Smooth muscle cell (in vitro differentiated cells): ENCODE data around the gene RIPOR2. TPM values are rescaled to one million over a fixed set of nuclear protein-coding genes. Genes with fewer than 3 reads are reported as not detected.

ENCODE experiments used
- DNase-seq: peaks from one replicate; lab custom pipeline; 2025; ENCODE audit not compliant: unreplicated experiment; lab: John Stamatoyannopoulos, UW
- H2AFZ ChIP-seq: fragments of 200-600 bp; sonication (generic); 2 replicates; pipeline ENCODE4 v1.6.0; 2016; ENCODE audit warnings: antibody characterized with exemption, low read depth, mild to moderate bottlenecking
- H3F3A ChIP-seq: fragments of 200-600 bp; sonication (generic); 2 replicates; pipeline ENCODE4 v1.6.0; 2017; ENCODE audit warnings: antibody characterized with exemption, low read depth
- H3K27ac ChIP-seq: fragments of 200-600 bp; sonication (generic); 2 replicates; pipeline ENCODE4 v1.5.1; 2016; ENCODE audit warnings: low read depth, mild to moderate bottlenecking
- H3K27me3 ChIP-seq: fragments of 200-600 bp; sonication (generic); 2 replicates; pipeline ENCODE4 v1.6.1; 2016; ENCODE audit warnings: low read depth, mild to moderate bottlenecking
- H3K36me3 ChIP-seq: fragments of 200-600 bp; sonication (generic); 2 replicates; pipeline ENCODE4 v1.5.1; 2016; ENCODE audit warnings: low read depth
- H3K4me1 ChIP-seq: fragments of 200-600 bp; sonication (generic); 2 replicates; pipeline ENCODE4 v1.5.1; 2016; ENCODE audit warnings: low read depth
- H3K4me2 ChIP-seq: fragments of 200-600 bp; sonication (generic); 2 replicates; pipeline ENCODE4 v1.6.0; 2016; ENCODE audit warnings: mild to moderate bottlenecking
- H3K4me3 ChIP-seq: fragments of 200-600 bp; sonication (generic); 2 replicates; pipeline ENCODE4 v1.5.1; 2016; ENCODE audit warnings: mild to moderate bottlenecking
- H3K79me2 ChIP-seq: fragments of 200-600 bp; sonication (generic); 2 replicates; pipeline ENCODE4 v1.6.0; 2016; ENCODE audit warnings: low read depth, mild to moderate bottlenecking
- H3K9ac ChIP-seq: fragments of 200-600 bp; sonication (generic); 2 replicates; pipeline ENCODE4 v1.6.0; 2016; ENCODE audit warnings: low read depth
- H3K9me3 ChIP-seq: fragments of 200-600 bp; sonication (generic); replicated peaks from 2 replicates; pipeline ENCODE4 v1.5.1; 2016; ENCODE audit warnings: low read depth
- H4K20me1 ChIP-seq: fragments of 200-600 bp; sonication (generic); 2 replicates; pipeline ENCODE4 v1.6.0; 2016; ENCODE audit warnings: low read depth
- CTCF ChIP-seq: fragments of 200-600 bp; sonication (generic); IDR thresholded peaks from 2 replicates; pipeline ENCODE4 v1.5.1; 2017; ENCODE audit warnings: borderline replicate concordance, mild to moderate bottlenecking, antibody characterized with exemption; ENCODE audit not compliant: insufficient read depth, poor library complexity, severe bottlenecking
- WGBS: methylation state at CpG from one replicate; pipeline ENCODE4 v1.1.7; 2016; ENCODE audit warnings: low lambda C conversion rate; 5-methylcytosine and 5-hydroxymethylcytosine counted together
- polyA plus RNA-seq: library from polyadenylated mRNA; unstranded; fragments of >200 nt; fragmentation: Nextera tagmentation; extraction: Ambion mirVana; gene quantifications from 2 replicates; pipeline ENCODE4 v1.2.1, GENCODE V29; 2016
- total RNA-seq: library from RNA; depleted of rRNA; stranded (reverse); fragments of >200 nt; gene quantifications from 2 replicates; pipeline ENCODE4 v1.2.3, GENCODE V29; 2014

Gene RIPOR2
- total and polyA plus RNA-seq, 2 experiments from 2014 or later: 2.3 to 5.6 TPM

- no peaks in the 10 kb centered on the region for H3K9me3 ChIP-seq
- DNase-seq: no peak
- no peak overlapping the region for H3K4me3 ChIP-seq
- H3K27me3 ChIP-seq: no peaks in the 10 kb centered on the region
- TF ChIP-seq CTCF: no peak
- H4K20me1 ChIP-seq: no peaks in the 10 kb centered on the region
- H3F3A ChIP-seq: no peaks in the 10 kb centered on the region
- WGBS: over 99% methylated on average over 3 of the region's 3 CpGs
- H2AFZ ChIP-seq: no peak overlapping the region
- H3K4me2 ChIP-seq: no peak overlapping the region
- no peak overlapping the region for H3K27ac ChIP-seq
- peaks cover 9% of the 10 kb centered on the region for H3K4me1 ChIP-seq
- no peak overlapping the region for H3K9ac ChIP-seq
- no peaks in the 10 kb centered on the region for H3K36me3 ChIP-seq
- H3K79me2 ChIP-seq: no peaks in the 10 kb centered on the region
Measured at GRCh38 chr6:24821860-24822444, 113.8 kb downstream of the RIPOR2 start.

- no peak overlapping the region for H3K9ac ChIP-seq
- H3K36me3 ChIP-seq: no peaks in the 10 kb centered on the region
- no peaks in the 10 kb centered on the region for H3K9me3 ChIP-seq
- no peaks in the 10 kb centered on the region for H3F3A ChIP-seq
- H3K4me3 ChIP-seq: no peak overlapping the region
- no peak for TF ChIP-seq CTCF
- no peak for DNase-seq
- no peak overlapping the region for H2AFZ ChIP-seq
- no peak overlapping the region for H3K4me2 ChIP-seq
- peaks cover 9% of the 10 kb centered on the region for H3K4me1 ChIP-seq
- H4K20me1 ChIP-seq: no peaks in the 10 kb centered on the region
- 98% methylated on average over 2 of the region's 2 CpGs for WGBS
- H3K27ac ChIP-seq: no peak overlapping the region
- H3K79me2 ChIP-seq: no peaks in the 10 kb centered on the region
- no peaks in the 10 kb centered on the region for H3K27me3 ChIP-seq
Measured at GRCh38 chr6:24818346-24818745, 117.4 kb downstream of the RIPOR2 start.

- Histone ChIP-seq H3K9ac (no peak overlapping the region), H3K79me2 (no peaks in the 10 kb centered on the region), H3K9me3 (no peaks in the 10 kb centered on the region), H3K4me3 (no peak overlapping the region), H3K27me3 (no peaks in the 10 kb centered on the region), H3K27ac (no peak overlapping the region), H4K20me1 (no peaks in the 10 kb centered on the region), H3K4me1 (no peaks in the 10 kb centered on the region), H3F3A (no peaks in the 10 kb centered on the region), H2AFZ (no peak overlapping the region), H3K4me2 (no peak overlapping the region), H3K36me3 (no peaks in the 10 kb centered on the region)
- no peak for TF ChIP-seq CTCF
- DNase-seq: no peak
- WGBS: 93% methylated on average over 3 of the region's 3 CpGs
Measured at GRCh38 chr6:24809728-24810127, 126.0 kb downstream of the RIPOR2 start.

GRCh38 chr6:24807584-24807983, 128.2 kb downstream of the RIPOR2 start:
- Histone ChIP-seq H3F3A (no peaks in the 10 kb centered on the region), H3K9me3 (no peaks in the 10 kb centered on the region), H2AFZ (no peak overlapping the region), H3K4me1 (no peaks in the 10 kb centered on the region), H3K79me2 (no peaks in the 10 kb centered on the region), H3K4me2 (no peak overlapping the region), H3K27ac (no peak overlapping the region), H3K27me3 (no peaks in the 10 kb centered on the region), H3K4me3 (no peak overlapping the region), H4K20me1 (no peaks in the 10 kb centered on the region), H3K36me3 (no peaks in the 10 kb centered on the region), H3K9ac (no peak overlapping the region)
- no peak for TF ChIP-seq CTCF
- WGBS: 96% methylated on average over 3 of the region's 3 CpGs
- DNase-seq: no peak
